Muscle layer of duodenum (tissue), 2 donors: Measurements from ENCODE around the gene UTP20.

Experiments used
- H3K27ac ChIP-seq: one replicate; pipeline ENCODE4 v1.7.0; 2013; ENCODE audit warnings: mild to moderate bottlenecking, low read length
- H3K27me3 ChIP-seq: one replicate; pipeline ENCODE4 v1.7.0; 2013; ENCODE audit warnings: low read depth, mild to moderate bottlenecking, control low read depth, low read length
- H3K36me3 ChIP-seq, 2 donors: one replicate each; pipeline ENCODE4 v1.7.0; 2013; ENCODE audit warnings: low read length in 2 of 2, control low read depth in 1 of 2, mild to moderate bottlenecking in 1 of 2; ENCODE audit not compliant: insufficient read depth in 2 of 2, control insufficient read depth in 1 of 2
- H3K4me1 ChIP-seq, 2 donors: one replicate each; pipeline ENCODE4 v1.7.0; 2013; ENCODE audit warnings: low read length in 2 of 2, mild to moderate bottlenecking in 2 of 2, control low read depth in 1 of 2, moderate library complexity in 1 of 2; ENCODE audit not compliant: insufficient read depth in 2 of 2, control insufficient read depth in 1 of 2
- H3K4me3 ChIP-seq, 2 donors: one replicate each; pipeline ENCODE4 v1.7.0; 2013; ENCODE audit warnings: low read length in 2 of 2, low read depth in 1 of 2, mild to moderate bottlenecking in 1 of 2
- H3K9me3 ChIP-seq, 2 donors: one replicate each; pipeline ENCODE4 v1.7.0; 2013; ENCODE audit warnings: low read length in 2 of 2, control low read depth in 1 of 2, mild to moderate bottlenecking in 1 of 2; ENCODE audit not compliant: control insufficient read depth in 1 of 2
- donor health status: healthy.

The UTP20 gene

GRCh38 chr12:101277443-101277842 is 2.5 kb upstream of the UTP20 start:
- H3K27me3 ChIP-seq = no peaks in the 10 kb centered on the region
- no peaks in the 10 kb centered on the region for H3K9me3 ChIP-seq
- peaks cover 0 to 8% of the 10 kb centered on the region in 2 donors for H3K4me1 ChIP-seq
- H3K4me3 ChIP-seq = no peak overlapping the region
- H3K36me3 ChIP-seq = no peaks in the 10 kb centered on the region
- H3K27ac ChIP-seq = no peak overlapping the region

GRCh38 chr12:101287357-101287756 is 7.5 kb downstream of the UTP20 start:
- H3K4me1 ChIP-seq = no peaks in the 10 kb centered on the region
- no peaks in the 10 kb centered on the region for H3K27me3 ChIP-seq
- peaks cover 34 to 65% of the 10 kb centered on the region in 2 donors for H3K36me3 ChIP-seq
- no peaks in the 10 kb centered on the region for H3K9me3 ChIP-seq
- no peak overlapping the region for H3K4me3 ChIP-seq
- H3K27ac ChIP-seq = no peak overlapping the region

GRCh38 chr12:101297661-101298060 is 17.8 kb downstream of the UTP20 start:
- H3K27ac ChIP-seq = no peak overlapping the region

GRCh38 chr12:101298426-101298825 is 18.5 kb downstream of the UTP20 start:
- Histone ChIP-seq H3K36me3 (peaks cover 30 to 50% of the 10 kb centered on the region in 2 donors), H3K4me1 (no peaks in the 10 kb centered on the region), H3K4me3 (no peak overlapping the region), H3K27ac (no peak overlapping the region), H3K27me3 (no peaks in the 10 kb centered on the region), H3K9me3 (no peaks in the 10 kb centered on the region)

More at GRCh38 chr12:101297661-101298060, 17.8 kb downstream of the UTP20 start:
- Histone ChIP-seq H3K36me3 (peaks cover 25 to 47% of the 10 kb centered on the region in 2 donors), H3K4me3 (no peak overlapping the region), H3K9me3 (no peaks in the 10 kb centered on the region), H3K4me1 (no peaks in the 10 kb centered on the region), H3K27me3 (no peaks in the 10 kb centered on the region)

- Histone ChIP-seq H3K4me3 (no peak overlapping the region), H3K27me3 (no peaks in the 10 kb centered on the region), H3K36me3 (peaks cover 32 to 55% of the 10 kb centered on the region in 2 donors), H3K9me3 (no peaks in the 10 kb centered on the region), H3K4me1 (no peaks in the 10 kb centered on the region), H3K27ac (no peak overlapping the region)
Measured at GRCh38 chr12:101299346-101299745, 19.4 kb downstream of the UTP20 start.

GRCh38 chr12:101299931-101300330 is 20.0 kb downstream of the UTP20 start:
- H3K27me3 ChIP-seq = no peaks in the 10 kb centered on the region

GRCh38 chr12:101302741-101303140 is 22.8 kb downstream of the UTP20 start:
- Histone ChIP-seq H3K4me3 (no peak overlapping the region), H3K36me3 (peaks cover 43 to 69% of the 10 kb centered on the region in 2 donors), H3K4me1 (no peaks in the 10 kb centered on the region)

More at GRCh38 chr12:101299931-101300330, 20.0 kb downstream of the UTP20 start:
- Histone ChIP-seq H3K27ac (no peak overlapping the region), H3K9me3 (no peaks in the 10 kb centered on the region), H3K4me1 (no peaks in the 10 kb centered on the region), H3K4me3 (no peak overlapping the region), H3K36me3 (peaks cover 38 to 61% of the 10 kb centered on the region in 2 donors)

GRCh38 chr12:101305226-101305779 is 25.4 kb downstream of the UTP20 start:
- H3K4me3 ChIP-seq = no peak overlapping the region
- no peaks in the 10 kb centered on the region for H3K9me3 ChIP-seq
- H3K4me1 ChIP-seq = no peaks in the 10 kb centered on the region
- peaks cover 37 to 73% of the 10 kb centered on the region in 2 donors for H3K36me3 ChIP-seq
- H3K27ac ChIP-seq = no peak overlapping the region
- no peaks in the 10 kb centered on the region for H3K27me3 ChIP-seq

More at GRCh38 chr12:101302741-101303140, 22.8 kb downstream of the UTP20 start:
- Histone ChIP-seq H3K27ac (no peak overlapping the region), H3K9me3 (no peaks in the 10 kb centered on the region), H3K27me3 (no peaks in the 10 kb centered on the region)

- H3K9me3 ChIP-seq = no peaks in the 10 kb centered on the region
- H3K27me3 ChIP-seq = no peaks in the 10 kb centered on the region
- H3K27ac ChIP-seq = no peak overlapping the region
- no peaks in the 10 kb centered on the region for H3K4me1 ChIP-seq
- no peak overlapping the region for H3K4me3 ChIP-seq
- H3K36me3 ChIP-seq = peaks cover 34 to 72% of the 10 kb centered on the region in 2 donors
Measured at GRCh38 chr12:101305794-101306193, 25.9 kb downstream of the UTP20 start.

GRCh38 chr12:101322480-101322879 is 42.6 kb downstream of the UTP20 start:
- no peaks in the 10 kb centered on the region for H3K9me3 ChIP-seq
- H3K4me3 ChIP-seq = no peak overlapping the region
- no peaks in the 10 kb centered on the region for H3K4me1 ChIP-seq
- no peaks in the 10 kb centered on the region for H3K27me3 ChIP-seq
- peaks cover 39 to 41% of the 10 kb centered on the region in 2 donors for H3K36me3 ChIP-seq
- H3K27ac ChIP-seq = no peak overlapping the region

GRCh38 chr12:101323255-101323654 is 43.4 kb downstream of the UTP20 start:
- Histone ChIP-seq H3K4me1 (no peaks in the 10 kb centered on the region), H3K4me3 (no peak overlapping the region), H3K9me3 (no peaks in the 10 kb centered on the region), H3K27me3 (no peaks in the 10 kb centered on the region), H3K27ac (no peak overlapping the region), H3K36me3 (peaks cover 42 to 43% of the 10 kb centered on the region in 2 donors)

- no peak overlapping the region for H3K27ac ChIP-seq
- no peak overlapping the region for H3K4me3 ChIP-seq
- no peaks in the 10 kb centered on the region for H3K4me1 ChIP-seq
- peaks cover 38 to 49% of the 10 kb centered on the region in 2 donors for H3K36me3 ChIP-seq
- H3K27me3 ChIP-seq = no peaks in the 10 kb centered on the region
- no peaks in the 10 kb centered on the region for H3K9me3 ChIP-seq
Measured at GRCh38 chr12:101325590-101325989, 45.7 kb downstream of the UTP20 start.
